Endodermal cell (in vitro differentiated cells): Measurements from ENCODE around the gene COL28A1. TPM values are rescaled to one million over a fixed set of nuclear protein-coding genes. Genes with fewer than 3 reads are reported as not detected.

Experiments used
- DNase-seq: peaks from one replicate; pipeline ENCODE4 v3.0.0-alpha.2; 2017
- H3K27ac ChIP-seq: 2 replicates; pipeline ENCODE4 v1.5.1; 2013; ENCODE audit warnings: mild to moderate bottlenecking, low read depth, low read length, moderate library complexity
- H3K27me3 ChIP-seq: 2 replicates; pipeline ENCODE4 v1.6.1; 2013; ENCODE audit warnings: mild to moderate bottlenecking, low read length, moderate library complexity; ENCODE audit not compliant: insufficient read depth, control insufficient read depth, poor library complexity, severe bottlenecking
- H3K36me3 ChIP-seq: 2 replicates; pipeline ENCODE4 v1.7.0; 2013; ENCODE audit warnings: mild to moderate bottlenecking, low read length, moderate library complexity; ENCODE audit not compliant: control insufficient read depth, insufficient read depth
- H3K4me1 ChIP-seq: one replicate; pipeline ENCODE4 v1.7.0; 2013; ENCODE audit warnings: low read length; ENCODE audit not compliant: control insufficient read depth, insufficient read depth
- H3K4me3 ChIP-seq: 2 replicates; pipeline ENCODE4 v1.5.1; 2013; ENCODE audit warnings: mild to moderate bottlenecking, low read length, moderate library complexity
- H3K9ac ChIP-seq: 2 replicates; pipeline ENCODE4 v1.6.1; 2013; ENCODE audit warnings: mild to moderate bottlenecking, low read length, moderate library complexity; ENCODE audit not compliant: poor library complexity, severe bottlenecking; ENCODE audit errors: extremely low read depth
- H3K9me3 ChIP-seq: 2 replicates; pipeline ENCODE4 v1.6.1; 2013; ENCODE audit warnings: mild to moderate bottlenecking, low read length, moderate library complexity; ENCODE audit not compliant: control insufficient read depth
- H3K27ac Mint-ChIP-seq: 2 replicates; pipeline ENCODE4 v1.8.0; 2020; ENCODE audit warnings: mixed read lengths
- H3K27me3 Mint-ChIP-seq: 2 replicates; pipeline ENCODE4 v1.8.0; 2021; ENCODE audit warnings: mild to moderate bottlenecking, mixed read lengths; ENCODE audit not compliant: insufficient read depth
- H3K36me3 Mint-ChIP-seq: 2 replicates; pipeline ENCODE4 v1.8.0; 2020; ENCODE audit warnings: low read depth, mixed read lengths
- H3K4me1 Mint-ChIP-seq: 2 replicates; pipeline ENCODE4 v1.8.0; 2020; ENCODE audit warnings: mixed read lengths
- H3K4me3 Mint-ChIP-seq: 2 replicates; pipeline ENCODE4 v1.8.0; 2020; ENCODE audit warnings: mild to moderate bottlenecking, moderate library complexity, mixed read lengths
- H3K9me3 Mint-ChIP-seq: 2 replicates; pipeline ENCODE4 v1.8.0; 2020; ENCODE audit warnings: mild to moderate bottlenecking, mixed read lengths
- WGBS, 2 experiments: methylation state at CpG; one replicate each; pipeline versions ENCODE4 v1.1.5 to v1.1.7; 2013; ENCODE audit warnings: missing lambda C conversion rate in 2 of 2, mixed read lengths in 1 of 2; ENCODE audit not compliant: insufficient coverage in 1 of 2, insufficient read length in 1 of 2; 5-methylcytosine and 5-hydroxymethylcytosine counted together
- total RNA-seq, 2 donors: library from RNA; stranded (reverse); fragmentation: NEBNext Ultra II Directional in 1 of 2; extraction: Animal tissue kit (Norgen Biotek cat#: 25700) in 1 of 2; gene quantifications; 2 replicates in 1 of 2; 3 replicates in 1 of 2; pipeline ENCODE4 v1.2.1, GENCODE V29; 2021
- TF ChIP-seq, protein P1 (sequence below): fragments of 200-600 bp; sonication (generic); conservative IDR thresholded peaks from 2 replicates; pipeline ENCODE4 v1.5.0; 2021; ENCODE audit warnings: antibody characterized with exemption, mild to moderate bottlenecking

COL28A1 gene
- total RNA-seq, 2 donors from 2014 or later = 0.44 to 1.2 TPM

DNA sequence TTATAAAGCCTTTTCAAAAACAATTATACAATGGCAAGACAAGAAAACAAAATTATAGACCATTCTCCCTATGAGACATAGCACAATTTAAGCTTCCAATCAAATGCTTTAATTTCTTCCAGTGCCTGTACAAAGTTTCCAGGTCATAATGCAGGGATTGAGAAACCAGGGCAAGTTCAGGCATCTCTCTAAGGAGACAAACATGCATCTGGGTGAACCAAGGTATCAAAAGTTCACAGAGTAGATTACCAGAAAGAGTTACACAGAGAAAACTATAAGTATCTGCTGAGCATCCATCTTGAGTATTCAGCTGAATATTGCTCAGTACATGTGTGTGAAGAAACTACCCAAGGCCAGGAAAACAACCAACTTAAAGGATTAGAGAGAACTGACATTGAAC is 89.1 kb downstream of the COL28A1 start:
- H3K4me3 Mint-ChIP-seq = no peak overlapping the region

DNA sequence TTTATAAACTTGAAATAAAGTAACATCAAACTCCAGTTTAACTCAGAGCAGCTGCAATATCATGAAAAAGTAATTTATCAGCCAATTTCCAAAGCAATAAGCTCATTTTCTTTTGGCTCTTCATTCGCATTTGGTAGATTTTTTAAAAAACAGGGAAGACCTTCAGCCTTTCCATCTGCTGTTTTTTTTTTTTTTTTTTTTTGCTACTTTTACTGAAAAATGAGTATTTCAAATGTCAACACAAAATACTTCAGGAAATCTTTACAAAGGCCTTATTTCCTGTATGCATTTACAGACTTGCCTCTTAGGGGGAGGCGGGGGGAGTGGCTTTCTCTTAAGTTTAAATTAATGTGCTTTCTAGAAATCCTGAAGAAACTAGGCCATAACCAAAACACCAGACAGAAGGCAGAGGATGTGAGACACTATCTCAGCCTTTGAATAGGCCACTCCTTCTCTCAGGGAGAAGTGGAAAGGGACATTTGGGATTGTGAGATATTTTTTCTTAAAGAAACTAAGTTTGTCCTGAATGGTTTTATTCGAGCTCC is 91.8 kb downstream of the COL28A1 start:
- peaks cover 3% of the 10 kb centered on the region for H3K36me3 Mint-ChIP-seq
- no peaks in the 10 kb centered on the region for H3K36me3 ChIP-seq
- no peak overlapping the region for H3K4me3 Mint-ChIP-seq
- no peak overlapping the region for H3K27ac Mint-ChIP-seq
- no peak overlapping the region for H3K9ac ChIP-seq
- TF ChIP-seq, protein P1, sequence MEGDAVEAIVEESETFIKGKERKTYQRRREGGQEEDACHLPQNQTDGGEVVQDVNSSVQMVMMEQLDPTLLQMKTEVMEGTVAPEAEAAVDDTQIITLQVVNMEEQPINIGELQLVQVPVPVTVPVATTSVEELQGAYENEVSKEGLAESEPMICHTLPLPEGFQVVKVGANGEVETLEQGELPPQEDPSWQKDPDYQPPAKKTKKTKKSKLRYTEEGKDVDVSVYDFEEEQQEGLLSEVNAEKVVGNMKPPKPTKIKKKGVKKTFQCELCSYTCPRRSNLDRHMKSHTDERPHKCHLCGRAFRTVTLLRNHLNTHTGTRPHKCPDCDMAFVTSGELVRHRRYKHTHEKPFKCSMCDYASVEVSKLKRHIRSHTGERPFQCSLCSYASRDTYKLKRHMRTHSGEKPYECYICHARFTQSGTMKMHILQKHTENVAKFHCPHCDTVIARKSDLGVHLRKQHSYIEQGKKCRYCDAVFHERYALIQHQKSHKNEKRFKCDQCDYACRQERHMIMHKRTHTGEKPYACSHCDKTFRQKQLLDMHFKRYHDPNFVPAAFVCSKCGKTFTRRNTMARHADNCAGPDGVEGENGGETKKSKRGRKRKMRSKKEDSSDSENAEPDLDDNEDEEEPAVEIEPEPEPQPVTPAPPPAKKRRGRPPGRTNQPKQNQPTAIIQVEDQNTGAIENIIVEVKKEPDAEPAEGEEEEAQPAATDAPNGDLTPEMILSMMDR = no peak
- peaks cover 22% of the 10 kb centered on the region for H3K9me3 Mint-ChIP-seq
- H3K4me1 ChIP-seq = no peaks in the 10 kb centered on the region
- WGBS, 2 experiments = 89 to 100% methylated on average over 1 to 3 of the region's 3 CpGs
- H3K4me3 ChIP-seq = no peak overlapping the region
- no peak overlapping the region for H3K27ac ChIP-seq
- no peak for DNase-seq
- H3K27me3 ChIP-seq = no peaks in the 10 kb centered on the region
- peaks cover 11% of the 10 kb centered on the region for H3K9me3 ChIP-seq
- H3K27me3 Mint-ChIP-seq = no peaks in the 10 kb centered on the region
- no peaks in the 10 kb centered on the region for H3K4me1 Mint-ChIP-seq

More for the DNA sequence above, 89.1 kb downstream of the COL28A1 start:
- Histone ChIP-seq H3K27ac (no peak overlapping the region), H3K9ac (no peak overlapping the region), H3K4me1 (no peaks in the 10 kb centered on the region), H3K36me3 (no peaks in the 10 kb centered on the region), H3K27me3 (no peaks in the 10 kb centered on the region), H3K4me3 (no peak overlapping the region), H3K9me3 (peaks cover 16% of the 10 kb centered on the region)
- TF ChIP-seq, protein P1 = no peak
- no peaks in the 10 kb centered on the region for H3K4me1 Mint-ChIP-seq
- H3K9me3 Mint-ChIP-seq = peaks cover 29% of the 10 kb centered on the region
- H3K27me3 Mint-ChIP-seq = no peaks in the 10 kb centered on the region
- peaks cover 3% of the 10 kb centered on the region for H3K36me3 Mint-ChIP-seq
- DNase-seq = no peak
- no peak overlapping the region for H3K27ac Mint-ChIP-seq

DNA sequence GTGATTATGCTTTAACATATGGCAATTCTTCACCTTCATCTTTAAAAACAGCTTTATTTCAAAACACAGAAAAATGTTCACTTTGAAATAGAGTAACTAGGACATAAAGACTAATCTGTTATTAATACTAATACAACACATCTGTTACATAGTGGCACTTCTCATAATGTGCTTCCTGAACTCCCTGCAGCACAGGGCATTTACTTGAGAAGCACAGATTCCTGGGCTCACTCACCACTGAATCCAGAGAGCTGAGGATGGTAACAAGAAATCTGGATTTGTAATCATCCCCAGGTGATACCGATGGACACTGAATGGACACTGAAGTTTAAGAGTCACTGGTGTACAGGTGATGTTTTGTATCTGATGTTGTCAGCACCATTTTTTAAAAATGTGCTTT is 96.1 kb downstream of the COL28A1 start:
- Mint-ChIP-seq H3K4me1 (peaks cover 4% of the 10 kb centered on the region), H3K36me3 (no peaks in the 10 kb centered on the region), H3K27me3 (no peaks in the 10 kb centered on the region), H3K4me3 (no peak overlapping the region), H3K27ac (no peak overlapping the region), H3K9me3 (no peaks in the 10 kb centered on the region)
- DNase-seq = no peak
- Histone ChIP-seq H3K4me1 (no peaks in the 10 kb centered on the region), H3K9ac (no peak overlapping the region), H3K36me3 (no peaks in the 10 kb centered on the region), H3K27me3 (no peaks in the 10 kb centered on the region), H3K27ac (no peak overlapping the region), H3K9me3 (no peaks in the 10 kb centered on the region), H3K4me3 (no peak overlapping the region)
- 96% methylated on average over 1 of the region's 1 CpG; no CpG with 5 or more reads in 1 of the 2 experiments for WGBS, 2 experiments
- TF ChIP-seq, protein P1 = no peak
